ENCODE measurements around the gene FAM171A1. TPM values are rescaled to one million over a fixed set of nuclear protein-coding genes. Genes with fewer than 3 reads are reported as not detected.

FAM171A1 gene
- total RNA-seq (2021): 46.5 and 47.1 TPM in 2 replicates
- Bru-seq, nascent RNA: percentile 74 among the genes with signal in this experiment
- percentile 65 among the genes with signal in this experiment for BruChase-seq, experiment 1, labeled RNA remaining after a 2-hour chase
- BruChase-seq, experiment 2, labeled RNA remaining after a 6-hour chase: percentile 75 among the genes with signal in this experiment
- long read RNA-seq, transcript FAM171A1-201 (8 exons, 3,952 nt): major isoform, 54 of 153 reads
- long read RNA-seq, partial matches to known transcripts: 23 of 153 reads
- long read RNA-seq, other reads (novel, unspliced or antisense): 74 of 153 reads

DNA sequence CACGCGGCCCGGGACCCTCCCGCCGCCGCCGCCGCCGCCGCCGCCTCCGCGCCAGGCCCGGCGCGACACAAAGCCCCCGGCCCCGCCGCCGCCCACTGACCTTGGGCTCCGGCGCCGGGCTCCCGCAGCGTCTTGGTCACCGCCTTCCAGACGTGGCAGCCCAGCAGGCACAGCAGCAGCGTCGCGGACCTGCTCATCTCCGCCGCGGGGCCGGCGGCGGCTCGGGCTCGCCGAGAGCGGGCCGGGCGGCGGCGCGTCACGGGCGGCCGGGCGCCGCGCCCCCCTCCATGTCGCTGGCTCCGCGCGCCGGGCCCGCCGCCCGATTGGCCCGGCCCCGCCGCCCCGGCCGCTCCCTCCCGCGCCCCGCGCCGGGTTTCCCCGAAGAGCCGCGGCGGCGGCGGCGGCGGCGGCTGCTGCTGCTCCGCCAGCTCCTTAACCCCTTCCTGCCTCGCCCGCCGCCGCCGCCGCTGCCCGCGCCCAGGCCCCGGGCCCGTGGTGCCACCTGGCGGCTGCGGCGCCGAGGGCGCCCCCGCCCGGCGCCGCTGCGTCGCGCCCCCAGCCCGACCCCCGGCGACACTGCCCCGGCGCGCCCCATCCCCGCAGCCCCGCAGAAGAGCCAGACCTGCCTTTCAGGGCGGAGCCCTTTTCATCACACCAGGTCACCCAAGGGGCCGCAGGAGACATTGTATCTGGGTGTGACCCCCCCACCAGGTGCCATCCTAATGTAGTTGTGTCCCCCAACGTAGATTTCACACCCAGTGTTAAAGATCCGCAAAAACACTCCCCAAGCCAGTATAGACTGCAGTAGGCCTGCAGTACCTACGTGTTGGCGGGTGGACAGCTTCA, at the start of gene FAM171A1:
FAM171A1 (minus strand) TSS at position 434 of the 846 bp plus-strand sequence; CDS start at position 197, 237 bp downstream.
- peak within 1 kb of the TSS; percentile 67 for H3K4me3 ChIP-seq (ENCODE audit: low read depth, low read length, poor library complexity, severe bottlenecking)
- no peaks in the 10 kb centered on the region for H3K9me3 ChIP-seq (ENCODE audit: low read depth, low read length, poor library complexity, severe bottlenecking)
- peaks cover 6% of the 10 kb centered on the region for H3K4me1 ChIP-seq (ENCODE audit: insufficient read depth, low read length, poor library complexity, severe bottlenecking)
- peak; percentile 76 for DNase-seq (ENCODE audit: low spot score)
- TF ChIP-seq EZH2 (IDR thresholded peaks at IDR 0.05; ENCODE audit: borderline replicate concordance, low read depth, low read length, poor library complexity, severe bottlenecking): no peak
- TF ChIP-seq, protein P1, sequence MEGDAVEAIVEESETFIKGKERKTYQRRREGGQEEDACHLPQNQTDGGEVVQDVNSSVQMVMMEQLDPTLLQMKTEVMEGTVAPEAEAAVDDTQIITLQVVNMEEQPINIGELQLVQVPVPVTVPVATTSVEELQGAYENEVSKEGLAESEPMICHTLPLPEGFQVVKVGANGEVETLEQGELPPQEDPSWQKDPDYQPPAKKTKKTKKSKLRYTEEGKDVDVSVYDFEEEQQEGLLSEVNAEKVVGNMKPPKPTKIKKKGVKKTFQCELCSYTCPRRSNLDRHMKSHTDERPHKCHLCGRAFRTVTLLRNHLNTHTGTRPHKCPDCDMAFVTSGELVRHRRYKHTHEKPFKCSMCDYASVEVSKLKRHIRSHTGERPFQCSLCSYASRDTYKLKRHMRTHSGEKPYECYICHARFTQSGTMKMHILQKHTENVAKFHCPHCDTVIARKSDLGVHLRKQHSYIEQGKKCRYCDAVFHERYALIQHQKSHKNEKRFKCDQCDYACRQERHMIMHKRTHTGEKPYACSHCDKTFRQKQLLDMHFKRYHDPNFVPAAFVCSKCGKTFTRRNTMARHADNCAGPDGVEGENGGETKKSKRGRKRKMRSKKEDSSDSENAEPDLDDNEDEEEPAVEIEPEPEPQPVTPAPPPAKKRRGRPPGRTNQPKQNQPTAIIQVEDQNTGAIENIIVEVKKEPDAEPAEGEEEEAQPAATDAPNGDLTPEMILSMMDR (conservative IDR thresholded peaks at IDR 0.05; ENCODE audit: low read depth, low read length): no peak; the same call in 1 of the 2 replicates
- H3K36me3 ChIP-seq (ENCODE audit: insufficient read depth, low read length, poor library complexity, severe bottlenecking): no peaks in the 10 kb centered on the region
- H3K27me3 ChIP-seq (replicated peaks; ENCODE audit: insufficient read depth, low read depth, low read length, poor library complexity): no peaks in the 10 kb centered on the region
- no TSS peak for BruUV-seq (replicated peaks)
- intact Hi-C loops (cut with micrococcal nuclease; ENCODE audit: unreplicated experiment): loop anchor here (2.0 to 5.0 kb wide), 2 partner anchors 109 to 162 kb away; no protein-coding TSS in a partner anchor
- H3K27ac ChIP-seq (ENCODE audit: low read depth, low read length, poor library complexity, severe bottlenecking): peak within 1 kb of the TSS; percentile 88
- CTCF ChIA-PET: interaction anchor here (0.6 kb wide), 2 partner anchors 174 to 202 kb away, joined by 8 to 10 read pairs; partner anchors contain the start of gene NMT2
- POLR2A ChIA-PET (ENCODE audit: low non-redundant PET): no interaction called here

DNA sequence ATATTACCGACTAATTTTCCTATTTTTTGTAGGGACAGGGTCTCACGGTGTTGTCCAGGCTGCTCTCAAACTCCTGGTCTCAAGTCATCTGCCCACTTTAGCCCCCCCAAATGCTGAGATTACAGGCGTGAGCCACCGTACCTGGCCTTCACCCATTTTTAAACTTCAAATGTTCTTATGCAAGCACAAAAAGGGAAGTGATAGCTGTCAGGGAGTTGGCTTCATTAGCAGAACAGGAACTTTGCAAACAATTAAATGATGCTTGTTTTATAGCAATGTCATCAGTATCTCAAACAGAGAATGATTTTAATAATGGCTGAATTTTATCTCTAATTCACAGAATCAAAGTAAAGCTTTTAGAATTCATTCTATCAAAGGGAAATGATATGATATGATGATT, 49.8 kb upstream of the FAM171A1 start:
- no peaks in the 10 kb centered on the region for H3K36me3 ChIP-seq (ENCODE audit: insufficient read depth, low read length, poor library complexity, severe bottlenecking)
- DNase-seq (ENCODE audit: low spot score): no peak
- no peak overlapping the region for H3K27ac ChIP-seq (ENCODE audit: low read depth, low read length, poor library complexity, severe bottlenecking)
- BruUV-seq (replicated peaks): no TSS peak
- H3K4me1 ChIP-seq (ENCODE audit: insufficient read depth, low read length, poor library complexity, severe bottlenecking): no peaks in the 10 kb centered on the region
- CTCF ChIA-PET: interaction anchor here (0.6 kb wide), 1 partner anchor 14 kb away, joined by 3 read pairs; no protein-coding TSS in a partner anchor
- TF ChIP-seq EZH2 (IDR thresholded peaks at IDR 0.05; ENCODE audit: borderline replicate concordance, low read depth, low read length, poor library complexity, severe bottlenecking): no peak
- TF ChIP-seq, protein P1 (conservative IDR thresholded peaks at IDR 0.05; ENCODE audit: low read depth, low read length): no peak
- peaks cover 3% of the 10 kb centered on the region for H3K9me3 ChIP-seq (ENCODE audit: low read depth, low read length, poor library complexity, severe bottlenecking)
- intact Hi-C loops (cut with micrococcal nuclease; ENCODE audit: unreplicated experiment): no loop called here
- POLR2A ChIA-PET (ENCODE audit: low non-redundant PET): no interaction called here
- H3K27me3 ChIP-seq (replicated peaks; ENCODE audit: insufficient read depth, low read depth, low read length, poor library complexity): no peaks in the 10 kb centered on the region
- no peak overlapping the region for H3K4me3 ChIP-seq (ENCODE audit: low read depth, low read length, poor library complexity, severe bottlenecking)

DNA sequence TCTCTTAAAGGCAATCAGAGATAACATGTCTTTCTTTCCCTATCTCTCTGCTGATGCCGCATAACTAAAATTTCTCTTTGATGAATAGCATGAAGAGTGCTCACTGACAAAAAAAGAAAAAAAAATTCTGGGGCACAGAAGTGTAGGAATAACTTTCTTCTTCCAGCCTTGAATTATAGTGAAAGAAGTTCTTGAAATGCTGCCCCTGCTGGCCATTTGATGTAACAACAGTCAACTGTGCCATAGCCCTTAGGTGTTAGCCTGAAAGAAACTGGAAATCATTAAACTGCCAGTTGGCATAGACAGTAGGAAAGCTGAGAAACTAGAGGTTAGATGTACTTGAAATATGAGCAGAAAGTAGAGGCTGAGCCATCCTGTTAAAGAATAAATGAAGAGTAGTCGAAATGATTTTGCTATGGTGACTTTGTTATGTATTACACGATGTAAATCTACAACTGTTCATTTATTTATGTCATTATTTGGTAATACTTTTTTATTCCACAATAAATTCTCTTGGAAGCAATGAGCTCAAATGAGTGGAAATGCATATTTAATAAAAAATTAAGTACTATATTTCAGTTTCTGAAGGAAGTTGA, 48.3 kb upstream of the FAM171A1 start:
- BruUV-seq (replicated peaks): no TSS peak
- ChIA-PET POLR2A (ENCODE audit: low non-redundant PET) (no interaction called here), CTCF (no interaction called here)
- intact Hi-C loops (cut with micrococcal nuclease; ENCODE audit: unreplicated experiment): no loop called here
- no peak overlapping the region for H3K27ac ChIP-seq (ENCODE audit: low read depth, low read length, poor library complexity, severe bottlenecking)
- H3K9me3 ChIP-seq (ENCODE audit: low read depth, low read length, poor library complexity, severe bottlenecking): peaks cover 9% of the 10 kb centered on the region
- H3K27me3 ChIP-seq (replicated peaks; ENCODE audit: insufficient read depth, low read depth, low read length, poor library complexity): no peaks in the 10 kb centered on the region
- no peak overlapping the region for H3K4me3 ChIP-seq (ENCODE audit: low read depth, low read length, poor library complexity, severe bottlenecking)
- no peaks in the 10 kb centered on the region for H3K4me1 ChIP-seq (ENCODE audit: insufficient read depth, low read length, poor library complexity, severe bottlenecking)
- TF ChIP-seq, protein P1 (conservative IDR thresholded peaks at IDR 0.05; ENCODE audit: low read depth, low read length): peak; percentile 89
- TF ChIP-seq EZH2 (IDR thresholded peaks at IDR 0.05; ENCODE audit: borderline replicate concordance, low read depth, low read length, poor library complexity, severe bottlenecking): no peak
- H3K36me3 ChIP-seq (ENCODE audit: insufficient read depth, low read length, poor library complexity, severe bottlenecking): no peaks in the 10 kb centered on the region
- peak; percentile 67 for DNase-seq (ENCODE audit: low spot score)
